ENCODE measurements around the gene TBX6.

DNA sequence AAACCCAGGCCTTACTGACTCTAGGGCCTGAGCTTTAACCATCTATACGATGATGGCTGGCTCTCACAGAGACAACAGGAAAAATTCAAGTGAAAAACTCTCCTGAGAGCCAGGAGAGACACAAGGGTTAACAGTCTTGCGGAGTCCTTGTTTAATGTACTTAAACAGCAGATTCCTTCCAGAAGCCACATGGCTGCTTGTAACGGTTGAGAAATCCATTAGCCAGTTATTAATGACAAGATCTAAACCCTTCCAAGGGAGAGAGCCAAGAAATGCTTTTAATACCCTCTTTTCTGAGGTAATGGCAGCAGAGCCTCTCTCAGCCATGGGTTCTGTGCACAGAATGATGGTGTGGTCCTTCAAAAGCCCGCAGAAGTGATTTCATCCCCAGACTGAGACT is 31.4 kb downstream of the TBX6 start:
- TF ChIP-seq, protein P1, sequence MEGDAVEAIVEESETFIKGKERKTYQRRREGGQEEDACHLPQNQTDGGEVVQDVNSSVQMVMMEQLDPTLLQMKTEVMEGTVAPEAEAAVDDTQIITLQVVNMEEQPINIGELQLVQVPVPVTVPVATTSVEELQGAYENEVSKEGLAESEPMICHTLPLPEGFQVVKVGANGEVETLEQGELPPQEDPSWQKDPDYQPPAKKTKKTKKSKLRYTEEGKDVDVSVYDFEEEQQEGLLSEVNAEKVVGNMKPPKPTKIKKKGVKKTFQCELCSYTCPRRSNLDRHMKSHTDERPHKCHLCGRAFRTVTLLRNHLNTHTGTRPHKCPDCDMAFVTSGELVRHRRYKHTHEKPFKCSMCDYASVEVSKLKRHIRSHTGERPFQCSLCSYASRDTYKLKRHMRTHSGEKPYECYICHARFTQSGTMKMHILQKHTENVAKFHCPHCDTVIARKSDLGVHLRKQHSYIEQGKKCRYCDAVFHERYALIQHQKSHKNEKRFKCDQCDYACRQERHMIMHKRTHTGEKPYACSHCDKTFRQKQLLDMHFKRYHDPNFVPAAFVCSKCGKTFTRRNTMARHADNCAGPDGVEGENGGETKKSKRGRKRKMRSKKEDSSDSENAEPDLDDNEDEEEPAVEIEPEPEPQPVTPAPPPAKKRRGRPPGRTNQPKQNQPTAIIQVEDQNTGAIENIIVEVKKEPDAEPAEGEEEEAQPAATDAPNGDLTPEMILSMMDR (IDR thresholded peaks at IDR 0.05): no peak
- TF ChIP-seq ZFX (IDR thresholded peaks at IDR 0.05; ENCODE audit: borderline replicate concordance): no peak

Data from 22Rv1 (cell line).